ENCODE results near the gene CRNN.

The CRNN gene

GRCh38 chr1:152419917-152420316 lies 5.9 kb upstream of the CRNN start:
- no peak for DNase-seq (ENCODE audit: low read depth)

GRCh38 chr1:152415454-152416227 lies 1.6 kb upstream of the CRNN start:
- DNase-seq (ENCODE audit: low read depth) = no peak

GRCh38 chr1:152412756-152413155 lies 1.3 kb downstream of the CRNN start:
- DNase-seq (ENCODE audit: low read depth) = no peak

GRCh38 chr1:152411134-152411533 lies 2.9 kb downstream of the CRNN start:
- DNase-seq (ENCODE audit: low read depth) = no peak

- no peak for DNase-seq (ENCODE audit: low read depth)
These were observed 3.5 kb downstream of the CRNN start for GRCh38 chr1:152410599-152410998.

- DNase-seq (ENCODE audit: low read depth) = no peak
These were observed 4.0 kb downstream of the CRNN start for GRCh38 chr1:152410028-152410427.

GRCh38 chr1:152408664-152409063 lies 5.4 kb downstream of the CRNN start:
- no peak for DNase-seq (ENCODE audit: low read depth)

- no peak for DNase-seq (ENCODE audit: low read depth)
These were observed 15.0 kb downstream of the CRNN start for GRCh38 chr1:152398812-152399698.

GRCh38 chr1:152397474-152397873 lies 16.6 kb downstream of the CRNN start:
- no peak for DNase-seq (ENCODE audit: low read depth)

GRCh38 chr1:152394151-152394550 lies 19.9 kb downstream of the CRNN start:
- DNase-seq (ENCODE audit: low read depth) = no peak

- DNase-seq (ENCODE audit: low read depth) = no peak
These were observed 21.2 kb downstream of the CRNN start for GRCh38 chr1:152392909-152393308.

- no peak for DNase-seq (ENCODE audit: low read depth)
These were observed 25.2 kb downstream of the CRNN start for GRCh38 chr1:152388889-152389288.

GRCh38 chr1:152386940-152387339 lies 27.1 kb downstream of the CRNN start:
- DNase-seq (ENCODE audit: low read depth) = no peak

- no peak for DNase-seq (ENCODE audit: low read depth)
These were observed 33.1 kb downstream of the CRNN start for GRCh38 chr1:152380932-152381331.

GRCh38 chr1:152374451-152374850 lies 39.6 kb downstream of the CRNN start:
- no peak for DNase-seq (ENCODE audit: low read depth)

GRCh38 chr1:152372672-152373071 lies 41.4 kb downstream of the CRNN start:
- no peak for DNase-seq (ENCODE audit: low read depth)

GRCh38 chr1:152367436-152367835 lies 46.6 kb downstream of the CRNN start:
- no peak for DNase-seq (ENCODE audit: low read depth)

- DNase-seq (ENCODE audit: low read depth) = no peak
These were observed 54.2 kb downstream of the CRNN start, which contains the start of gene FLG2 for GRCh38 chr1:152359906-152360305. Gene FLG2, minus strand, starts transcription at chr1:152360006. Its CDS starts 1,122 bp downstream, at chr1:152358884.

Data from fibroblast of gingiva (primary cell).